Smooth muscle cell (in vitro differentiated cells): ENCODE results near the gene NKD1. TPM values are rescaled to one million over a fixed set of nuclear protein-coding genes. Genes with fewer than 3 reads are reported as not detected.

ENCODE experiments used
- DNase-seq: peaks from one replicate; lab custom pipeline; 2025; ENCODE audit not compliant: unreplicated experiment; lab: John Stamatoyannopoulos, UW
- H2AFZ ChIP-seq: fragments of 200-600 bp; sonication (generic); 2 replicates; pipeline ENCODE4 v1.6.0; 2016; ENCODE audit warnings: antibody characterized with exemption, low read depth, mild to moderate bottlenecking
- H3F3A ChIP-seq: fragments of 200-600 bp; sonication (generic); 2 replicates; pipeline ENCODE4 v1.6.0; 2017; ENCODE audit warnings: antibody characterized with exemption, low read depth
- H3K27ac ChIP-seq: fragments of 200-600 bp; sonication (generic); 2 replicates; pipeline ENCODE4 v1.5.1; 2016; ENCODE audit warnings: low read depth, mild to moderate bottlenecking
- H3K27me3 ChIP-seq: fragments of 200-600 bp; sonication (generic); 2 replicates; pipeline ENCODE4 v1.6.1; 2016; ENCODE audit warnings: low read depth, mild to moderate bottlenecking
- H3K36me3 ChIP-seq: fragments of 200-600 bp; sonication (generic); 2 replicates; pipeline ENCODE4 v1.5.1; 2016; ENCODE audit warnings: low read depth
- H3K4me1 ChIP-seq: fragments of 200-600 bp; sonication (generic); 2 replicates; pipeline ENCODE4 v1.5.1; 2016; ENCODE audit warnings: low read depth
- H3K4me2 ChIP-seq: fragments of 200-600 bp; sonication (generic); 2 replicates; pipeline ENCODE4 v1.6.0; 2016; ENCODE audit warnings: mild to moderate bottlenecking
- H3K4me3 ChIP-seq: fragments of 200-600 bp; sonication (generic); 2 replicates; pipeline ENCODE4 v1.5.1; 2016; ENCODE audit warnings: mild to moderate bottlenecking
- H3K79me2 ChIP-seq: fragments of 200-600 bp; sonication (generic); 2 replicates; pipeline ENCODE4 v1.6.0; 2016; ENCODE audit warnings: low read depth, mild to moderate bottlenecking
- H3K9ac ChIP-seq: fragments of 200-600 bp; sonication (generic); 2 replicates; pipeline ENCODE4 v1.6.0; 2016; ENCODE audit warnings: low read depth
- H3K9me3 ChIP-seq: fragments of 200-600 bp; sonication (generic); replicated peaks from 2 replicates; pipeline ENCODE4 v1.5.1; 2016; ENCODE audit warnings: low read depth
- H4K20me1 ChIP-seq: fragments of 200-600 bp; sonication (generic); 2 replicates; pipeline ENCODE4 v1.6.0; 2016; ENCODE audit warnings: low read depth
- CTCF ChIP-seq: fragments of 200-600 bp; sonication (generic); IDR thresholded peaks from 2 replicates; pipeline ENCODE4 v1.5.1; 2017; ENCODE audit warnings: borderline replicate concordance, mild to moderate bottlenecking, antibody characterized with exemption; ENCODE audit not compliant: insufficient read depth, poor library complexity, severe bottlenecking
- WGBS: methylation state at CpG from one replicate; pipeline ENCODE4 v1.1.7; 2016; ENCODE audit warnings: low lambda C conversion rate; 5-methylcytosine and 5-hydroxymethylcytosine counted together
- polyA plus RNA-seq: library from polyadenylated mRNA; unstranded; fragments of >200 nt; fragmentation: Nextera tagmentation; extraction: Ambion mirVana; gene quantifications from 2 replicates; pipeline ENCODE4 v1.2.1, GENCODE V29; 2016
- total RNA-seq: library from RNA; depleted of rRNA; stranded (reverse); fragments of >200 nt; gene quantifications from 2 replicates; pipeline ENCODE4 v1.2.3, GENCODE V29; 2014

The NKD1 gene
- total and polyA plus RNA-seq, 2 experiments from 2014 or later: 4.5 to 18.8 TPM

GRCh38 chr16:50607051-50607431, 58.8 kb downstream of the NKD1 start:
- Histone ChIP-seq H3K27ac (no peak overlapping the region), H2AFZ (no peak overlapping the region), H3K4me3 (no peak overlapping the region), H3K4me1 (peaks cover 41% of the 10 kb centered on the region), H3K79me2 (no peaks in the 10 kb centered on the region), H3K9ac (no peak overlapping the region), H3K36me3 (no peaks in the 10 kb centered on the region), H3K27me3 (no peaks in the 10 kb centered on the region), H3K4me2 (no peak overlapping the region), H3F3A (peaks cover 16% of the 10 kb centered on the region), H3K9me3 (no peaks in the 10 kb centered on the region), H4K20me1 (no peaks in the 10 kb centered on the region)
- 75% methylated on average over 3 of the region's 3 CpGs for WGBS
- no peak for DNase-seq
- no peak for TF ChIP-seq CTCF

DNA sequence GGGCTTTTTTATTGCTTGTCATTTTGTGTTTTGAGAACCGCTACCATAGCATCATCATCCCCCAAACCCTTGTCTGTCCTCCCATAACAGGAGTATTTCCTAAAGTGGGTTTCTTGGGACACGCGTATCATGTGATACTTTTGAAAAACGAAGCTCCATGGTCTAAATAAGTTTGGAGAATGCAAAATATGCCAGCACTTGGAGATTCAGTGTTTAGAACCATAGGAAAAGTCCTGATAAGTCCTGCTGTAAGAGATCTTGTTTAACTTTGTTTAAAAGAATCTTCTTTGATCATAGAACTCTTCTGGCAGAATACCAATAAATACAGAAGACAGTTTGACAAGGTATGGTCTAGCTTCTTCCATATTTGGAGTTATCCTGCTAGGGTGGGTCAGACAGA, 59.3 kb downstream of the NKD1 start:
- DNase-seq: no peak
- no peaks in the 10 kb centered on the region for H3K36me3 ChIP-seq
- no peak for TF ChIP-seq CTCF
- peaks cover 38% of the 10 kb centered on the region for H3K4me1 ChIP-seq
- H3K27me3 ChIP-seq: no peaks in the 10 kb centered on the region
- 83% methylated on average over 4 of the region's 4 CpGs for WGBS
- no peaks in the 10 kb centered on the region for H3K9me3 ChIP-seq
- no peak overlapping the region for H3K27ac ChIP-seq
- no peaks in the 10 kb centered on the region for H4K20me1 ChIP-seq
- H3K4me3 ChIP-seq: no peak overlapping the region
- H3K79me2 ChIP-seq: no peaks in the 10 kb centered on the region
- H3K4me2 ChIP-seq: no peak overlapping the region
- peaks cover 12% of the 10 kb centered on the region for H3F3A ChIP-seq
- H3K9ac ChIP-seq: no peak overlapping the region
- no peak overlapping the region for H2AFZ ChIP-seq

DNA sequence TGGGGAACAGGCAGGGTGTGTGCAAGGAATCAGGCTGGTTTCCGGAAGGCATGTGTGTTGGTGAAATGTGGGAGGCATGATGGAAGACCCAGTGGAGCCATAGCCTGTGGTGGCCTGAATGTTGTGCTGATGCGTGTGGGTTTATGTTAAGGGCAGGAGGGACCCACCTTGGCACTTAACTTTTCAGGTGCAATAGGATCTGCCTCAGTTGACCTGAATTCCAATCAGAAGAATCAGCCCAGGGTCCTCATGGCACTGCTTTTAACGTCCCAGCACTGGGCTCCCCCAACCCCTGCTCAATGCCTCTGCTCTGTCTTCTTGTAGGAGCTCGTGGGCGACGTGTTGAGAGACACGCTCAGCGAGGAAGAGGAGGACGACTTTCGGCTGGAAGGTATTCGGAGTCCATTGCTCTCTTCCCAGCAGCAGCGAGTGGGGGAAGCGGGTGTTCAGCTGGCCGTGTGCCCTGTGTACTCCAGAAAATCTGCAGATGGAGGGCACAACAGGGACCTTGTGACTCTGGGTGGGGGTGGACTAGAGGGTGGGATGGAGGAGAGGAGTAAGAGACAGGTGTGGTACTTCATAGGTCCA, 59.9 kb downstream of the NKD1 start:
- Histone ChIP-seq H2AFZ (no peak overlapping the region), H3F3A (peaks cover 9% of the 10 kb centered on the region), H3K9ac (no peak overlapping the region), H3K27ac (no peak overlapping the region), H3K36me3 (no peaks in the 10 kb centered on the region), H3K4me1 (peaks cover 35% of the 10 kb centered on the region), H3K79me2 (no peaks in the 10 kb centered on the region), H3K27me3 (no peaks in the 10 kb centered on the region), H3K4me2 (no peak overlapping the region), H3K4me3 (no peak overlapping the region), H3K9me3 (no peaks in the 10 kb centered on the region), H4K20me1 (no peaks in the 10 kb centered on the region)
- 98% methylated on average over 14 of the region's 14 CpGs for WGBS
- no peak for DNase-seq
- no peak for TF ChIP-seq CTCF

DNA sequence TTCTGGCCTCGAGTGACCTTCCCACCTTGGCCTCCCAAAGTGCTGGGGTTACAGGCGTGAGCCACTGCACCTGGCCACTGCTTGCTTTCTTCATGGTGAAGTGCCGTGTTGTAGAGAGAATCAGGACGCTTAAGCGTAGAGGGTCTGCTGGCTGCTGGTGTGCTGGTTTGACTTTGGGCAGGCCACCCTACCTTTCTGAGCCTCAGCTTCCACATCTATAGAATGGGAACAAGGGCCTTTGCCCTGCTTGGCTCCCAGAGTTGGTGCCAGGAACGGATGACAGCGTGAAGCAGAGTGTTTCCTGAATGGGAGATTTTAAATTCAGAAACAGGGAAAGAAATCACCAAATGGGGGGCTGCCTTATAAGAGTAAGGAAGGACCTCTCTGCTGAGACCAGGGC, 60.9 kb downstream of the NKD1 start:
- no peak overlapping the region for H2AFZ ChIP-seq
- no peaks in the 10 kb centered on the region for H3K36me3 ChIP-seq
- H3K4me3 ChIP-seq: no peak overlapping the region
- no peak for TF ChIP-seq CTCF
- no peak overlapping the region for H3K27ac ChIP-seq
- no peaks in the 10 kb centered on the region for H3K9me3 ChIP-seq
- DNase-seq: no peak
- peaks cover 28% of the 10 kb centered on the region for H3K4me1 ChIP-seq
- no peak overlapping the region for H3K9ac ChIP-seq
- peaks cover 9% of the 10 kb centered on the region for H3F3A ChIP-seq
- H3K79me2 ChIP-seq: no peaks in the 10 kb centered on the region
- H4K20me1 ChIP-seq: no peaks in the 10 kb centered on the region
- WGBS: 94% methylated on average over 7 of the region's 7 CpGs
- H3K27me3 ChIP-seq: no peaks in the 10 kb centered on the region
- no peak overlapping the region for H3K4me2 ChIP-seq
